ENCODE data around the gene NBAS.
A peak's percentile ranks its signal among the peaks of the same experiment; 100 is the strongest.
"Not testable (repeated sequence)": the region's sequence is repeated elsewhere in the genome, so short reads cannot be mapped to it uniquely, and the experiment has no call there.

Gene NBAS

DNA sequence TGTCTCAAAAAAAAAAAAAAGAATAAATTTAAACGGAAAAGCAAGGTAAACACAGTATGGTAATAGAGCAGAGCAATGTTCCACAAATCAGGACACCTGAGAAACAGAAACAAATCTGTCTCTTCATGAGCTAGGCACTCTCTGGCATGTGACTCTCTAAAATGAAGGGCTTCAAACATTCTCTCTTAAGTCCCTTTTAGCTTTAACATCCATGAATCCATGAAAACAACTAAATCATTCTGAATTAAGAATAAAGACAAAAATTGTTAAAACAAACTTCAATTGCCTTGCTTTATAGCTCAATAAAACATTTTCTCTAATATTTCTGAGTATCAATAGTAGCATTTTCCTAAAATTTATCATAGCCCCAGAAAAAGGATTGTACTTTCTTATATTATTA, 132.1 kb downstream of the NBAS start:
- DNase-seq (ENCODE audit: insufficient read length, low spot score): no peak
- FAIRE-seq: no peak

DNA sequence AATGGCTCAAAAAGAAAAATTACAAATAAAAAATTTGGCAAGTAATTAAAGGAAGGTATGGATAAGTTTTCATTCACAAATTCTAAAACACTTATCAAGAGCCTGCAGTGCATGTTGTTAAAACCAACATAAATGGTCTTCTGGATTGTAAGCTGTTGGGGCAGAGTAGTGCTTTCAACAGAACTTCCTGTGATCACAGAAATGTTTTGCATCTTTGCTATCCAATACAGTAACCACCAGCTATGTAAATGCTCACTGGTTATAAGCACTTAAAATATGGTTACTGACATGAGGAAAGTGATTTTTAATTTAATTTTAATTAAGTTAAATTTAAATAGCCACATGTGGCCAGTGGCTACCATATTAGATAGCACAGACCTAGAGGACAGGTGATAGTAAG, 133.1 kb downstream of the NBAS start:
- DNase-seq (ENCODE audit: insufficient read length, low spot score): no peak
- FAIRE-seq: peak; percentile 64

GRCh38 chr2:15426606-15427005, 134.5 kb downstream of the NBAS start:
- FAIRE-seq (no peak), DNase-seq (ENCODE audit: insufficient read length, low spot score) (no peak)

DNA sequence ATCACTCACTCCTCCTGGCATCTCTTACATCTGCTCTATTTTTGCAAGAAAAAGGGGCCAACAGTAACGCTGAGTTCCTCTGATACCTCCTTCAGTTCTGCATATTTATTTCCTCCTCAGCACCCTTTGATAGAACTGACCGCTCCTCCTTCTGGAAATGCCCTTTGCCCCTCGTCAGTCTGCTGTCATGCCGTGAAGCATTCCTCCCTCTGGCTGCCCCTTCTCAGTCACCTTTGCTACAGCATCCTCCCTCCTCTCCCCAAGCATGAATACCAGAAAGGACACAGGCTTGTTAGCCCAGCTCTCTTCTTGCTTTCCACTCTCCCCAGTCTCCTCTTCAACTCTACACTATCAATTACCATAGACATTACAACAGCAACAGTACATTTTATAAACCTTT, 135.4 kb downstream of the NBAS start:
- no peak for FAIRE-seq
- no peak for DNase-seq (ENCODE audit: insufficient read length, low spot score)

GRCh38 chr2:15421753-15422152, 139.4 kb downstream of the NBAS start:
- FAIRE-seq (no peak), DNase-seq (ENCODE audit: insufficient read length, low spot score) (no peak)

- DNase-seq (ENCODE audit: insufficient read length, low spot score): no peak
- FAIRE-seq: no peak
These were observed 145.4 kb downstream of the NBAS start for GRCh38 chr2:15415748-15416147.

GRCh38 chr2:15412779-15413178, 148.4 kb downstream of the NBAS start:
- FAIRE-seq: no peak
- DNase-seq (ENCODE audit: insufficient read length, low spot score): no peak

DNA sequence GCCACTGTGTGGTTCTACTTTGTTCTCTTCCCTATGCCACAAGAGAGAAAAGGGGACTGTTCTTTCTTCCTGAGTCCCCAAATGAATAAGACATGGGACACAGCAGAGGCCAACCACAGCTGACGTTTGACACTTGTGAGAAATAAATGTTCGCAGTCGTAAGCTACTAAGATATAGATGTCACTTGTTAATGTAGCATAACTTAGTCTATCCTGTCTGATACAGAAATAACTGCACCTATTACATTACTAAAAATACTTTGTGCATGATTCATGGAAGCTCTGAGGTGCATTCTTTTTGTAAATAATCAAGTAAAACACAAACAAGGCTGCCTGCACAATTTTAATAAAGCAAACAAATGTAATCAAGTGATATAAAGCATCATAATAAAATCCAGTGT, 148.8 kb downstream of the NBAS start:
- DNase-seq (ENCODE audit: insufficient read length, low spot score) (no peak), FAIRE-seq (no peak)

DNA sequence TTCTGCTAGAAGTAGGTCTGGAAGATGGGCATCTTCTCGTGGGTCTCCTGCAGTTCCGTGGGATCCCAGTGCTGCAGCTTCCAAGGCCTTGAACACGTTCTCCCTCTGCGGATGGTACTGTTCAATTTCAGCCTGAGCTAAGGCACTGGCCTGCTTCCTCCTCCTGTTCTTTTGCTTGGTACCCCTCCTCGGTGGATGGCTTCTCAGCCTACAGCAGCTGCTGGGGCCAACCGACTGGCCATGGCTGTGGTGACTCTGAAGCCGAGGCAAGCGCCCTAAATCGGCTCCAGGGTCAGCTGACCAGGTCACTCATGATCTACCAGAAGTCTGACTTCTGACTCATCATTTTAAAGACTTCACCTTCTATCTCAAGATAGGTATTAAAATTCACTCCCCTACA, 150.2 kb downstream of the NBAS start:
- DNase-seq (ENCODE audit: insufficient read length, low spot score) (no peak), FAIRE-seq (no peak)

DNA sequence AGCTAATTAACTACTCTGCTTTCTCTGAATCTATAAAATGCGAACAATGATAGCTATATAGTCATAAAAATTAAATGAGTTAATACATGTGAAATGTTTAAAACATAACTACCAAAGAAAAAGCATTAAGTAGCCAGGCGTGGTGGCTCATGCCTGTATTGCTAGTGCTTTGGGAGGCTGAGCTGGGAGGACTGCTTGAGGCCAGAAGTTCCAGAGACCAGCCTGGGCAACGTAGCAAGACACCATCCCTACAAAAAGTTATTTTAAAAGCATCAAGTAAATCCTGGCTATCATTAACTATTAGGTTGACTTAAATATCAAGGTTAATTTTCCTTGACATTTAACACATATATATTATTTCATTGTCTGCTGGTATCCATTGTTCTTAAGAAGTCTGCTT, 152.4 kb downstream of the NBAS start:
- FAIRE-seq (no peak), DNase-seq (ENCODE audit: insufficient read length, low spot score) (no peak)

GRCh38 chr2:15407666-15408065, 153.5 kb downstream of the NBAS start:
- FAIRE-seq: no peak

DNA sequence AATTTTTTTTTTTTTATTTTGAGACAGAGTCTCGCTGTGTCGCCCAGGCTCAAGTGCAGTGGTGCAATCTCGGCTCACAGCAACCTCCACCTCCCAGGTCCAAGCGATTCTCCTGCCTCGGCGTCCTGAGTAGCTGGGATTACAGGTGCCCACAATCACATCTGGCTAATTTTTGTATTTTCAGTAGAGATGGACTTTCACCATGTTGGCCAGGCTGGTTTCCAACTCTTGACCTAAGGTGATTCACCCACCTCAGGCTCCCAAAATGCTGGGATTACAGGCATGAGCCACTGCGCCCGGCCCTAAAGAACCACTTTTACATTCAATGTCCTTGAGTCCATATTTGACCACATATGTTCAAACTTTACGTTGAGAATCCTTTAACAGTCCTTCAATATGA, 156.6 kb downstream of the NBAS start:
- not testable (repeated sequence) for DNase-seq (ENCODE audit: insufficient read length, low spot score); FAIRE-seq

More at GRCh38 chr2:15407666-15408065, 153.5 kb downstream of the NBAS start:
- no peak for DNase-seq (ENCODE audit: insufficient read length, low spot score)

GRCh38 chr2:15400240-15400826, 160.8 kb downstream of the NBAS start:
- FAIRE-seq: no peak

DNA sequence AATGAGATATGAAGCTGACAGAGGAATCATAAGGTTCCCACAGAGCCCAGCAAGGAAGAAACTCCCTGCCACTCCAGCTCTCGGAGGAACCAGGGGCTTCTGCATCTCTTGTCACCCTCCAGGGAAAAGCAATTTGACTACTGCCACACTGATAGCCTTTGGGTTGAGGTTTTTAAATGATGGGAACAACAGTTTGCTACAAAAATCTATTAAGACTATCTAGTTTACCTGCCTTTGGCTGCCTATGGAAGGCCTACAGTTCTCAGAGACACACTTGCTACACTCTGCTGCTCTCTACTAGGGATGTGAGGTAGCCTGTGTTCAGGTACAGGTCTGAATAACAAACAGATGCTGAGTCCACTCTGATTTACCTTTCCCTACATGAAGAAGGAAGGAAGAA, 161.9 kb downstream of the NBAS start:
- no peak for FAIRE-seq
- no peak for DNase-seq (ENCODE audit: insufficient read length, low spot score)

More at GRCh38 chr2:15400240-15400826, 160.8 kb downstream of the NBAS start:
- DNase-seq (ENCODE audit: insufficient read length, low spot score): no peak

GRCh38 chr2:15391751-15392150, 169.4 kb downstream of the NBAS start:
- DNase-seq (ENCODE audit: insufficient read length, low spot score): no peak
- no peak for FAIRE-seq

DNA sequence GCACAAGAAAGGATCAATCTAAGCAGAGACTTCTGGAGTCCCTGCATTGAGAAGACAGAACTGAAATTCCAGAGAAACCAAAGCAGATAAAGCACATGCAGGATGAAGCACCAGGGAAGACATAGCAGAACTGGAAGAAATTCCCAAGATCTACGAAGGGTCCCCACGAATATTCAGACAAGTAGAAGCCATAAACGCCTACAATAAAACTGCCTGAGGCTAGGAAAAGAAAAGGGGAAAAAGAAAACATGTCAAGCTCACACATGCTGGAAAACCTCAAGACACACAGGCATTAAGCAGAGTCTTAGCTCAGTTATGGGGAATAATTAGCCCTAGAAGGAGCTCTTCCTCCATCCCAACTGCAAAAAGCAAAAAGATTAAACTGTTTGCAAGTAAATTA, 171.2 kb downstream of the NBAS start:
- DNase-seq (ENCODE audit: insufficient read length, low spot score): no peak
- FAIRE-seq: no peak

- no peak for DNase-seq (ENCODE audit: insufficient read length, low spot score)
- no peak for FAIRE-seq
These were observed 171.8 kb downstream of the NBAS start for GRCh38 chr2:15389326-15389700.

DNA sequence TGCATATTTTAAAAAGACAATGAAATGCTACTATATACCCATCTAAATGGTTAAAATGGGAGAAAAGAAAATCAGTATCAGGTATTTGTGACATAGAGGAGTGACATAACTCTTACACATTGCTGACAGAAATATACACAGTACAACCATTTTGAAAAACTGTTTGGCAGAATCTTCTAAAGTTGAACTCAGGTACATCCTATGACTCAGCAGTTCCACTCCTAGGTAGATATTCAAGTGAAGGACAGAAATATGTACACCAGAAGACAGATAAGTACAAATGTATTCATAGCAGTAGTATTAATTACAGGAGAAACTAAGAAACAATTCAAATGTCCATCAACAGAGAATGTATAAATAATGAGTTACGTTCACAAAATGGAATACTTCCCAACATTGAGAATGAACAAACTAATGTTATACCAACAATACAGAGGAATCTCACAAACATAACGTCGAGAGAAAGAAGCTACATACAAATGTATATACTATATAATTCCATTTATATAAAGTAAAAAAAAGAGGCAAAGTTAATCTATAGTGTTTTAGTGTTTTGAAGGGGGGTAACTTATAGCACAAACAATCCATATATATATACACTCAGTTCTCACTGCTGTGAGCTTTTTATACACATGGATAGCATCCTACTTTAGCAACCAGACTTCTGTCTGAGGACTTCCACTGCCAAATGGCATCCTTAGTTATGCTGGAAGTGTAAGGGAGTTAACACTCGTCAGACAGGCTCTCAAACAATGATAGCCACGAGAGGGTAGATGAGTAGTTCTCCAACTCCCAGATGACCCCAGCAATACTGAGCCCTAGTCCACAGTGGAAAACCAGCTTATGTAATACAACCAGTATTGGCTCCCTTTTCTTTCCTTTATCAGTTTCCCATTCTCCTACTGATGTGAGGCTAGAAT, 172.5 kb downstream of the NBAS start:
- FAIRE-seq: no peak
- no peak for DNase-seq (ENCODE audit: insufficient read length, low spot score)

DNA sequence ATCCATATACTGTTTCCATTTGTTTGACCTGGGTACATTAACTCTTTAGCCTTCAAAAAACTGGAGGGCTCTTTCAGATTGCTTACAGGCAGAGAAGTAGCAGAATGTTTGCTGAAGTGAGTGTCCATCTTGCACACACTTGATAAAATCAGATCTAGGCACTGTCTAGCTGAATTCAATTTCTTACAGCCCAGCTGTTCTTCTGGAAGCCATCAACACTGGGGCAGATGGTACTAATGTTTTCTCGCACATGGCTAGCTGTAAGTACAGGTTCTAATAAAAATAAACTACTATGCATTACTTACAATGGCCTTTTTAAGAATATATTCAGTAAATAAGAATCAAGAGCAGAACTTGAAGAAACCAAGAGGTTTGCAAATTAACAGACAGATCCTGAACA, 175.9 kb downstream of the NBAS start:
- DNase-seq (ENCODE audit: insufficient read length, low spot score): no peak

DNA sequence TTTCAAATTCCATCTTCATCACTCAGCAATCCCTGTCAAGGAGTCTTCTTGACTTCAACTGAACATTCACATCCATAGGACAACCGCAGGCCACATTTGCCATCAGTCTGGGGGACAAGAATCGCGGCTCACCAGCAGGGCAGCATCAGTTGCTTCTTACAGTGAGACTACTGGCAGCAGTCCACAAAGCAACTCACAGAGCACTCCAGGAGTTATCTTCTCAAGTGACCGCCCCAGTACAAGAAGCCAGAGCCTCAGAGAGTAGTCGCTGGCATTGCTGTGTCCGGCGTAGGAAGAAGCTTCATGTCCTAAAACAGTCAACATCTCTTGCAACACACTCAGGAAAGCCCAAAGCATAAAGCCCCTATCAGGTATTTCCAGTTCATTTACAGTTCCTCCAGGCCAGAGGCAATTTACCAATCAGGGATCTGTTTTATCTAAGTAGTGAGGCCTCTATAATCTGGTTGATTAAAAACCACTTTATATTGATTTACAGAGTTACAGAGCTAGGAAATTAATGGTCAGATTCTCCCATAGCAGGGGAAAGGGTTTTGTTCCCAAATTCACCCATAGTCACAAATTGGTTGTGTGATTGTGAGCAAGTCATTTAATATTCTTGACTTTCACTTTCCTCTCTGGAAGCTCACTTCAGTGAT, 177.3 kb downstream of the NBAS start:
- DNase-seq (ENCODE audit: insufficient read length, low spot score): no peak
- no peak for FAIRE-seq

More for the DNA sequence above, 175.9 kb downstream of the NBAS start:
- no peak for FAIRE-seq

GRCh38 chr2:15378148-15378908, 182.8 kb downstream of the NBAS start:
- FAIRE-seq: peak; percentile 89

More at GRCh38 chr2:15378148-15378908, 182.8 kb downstream of the NBAS start:
- DNase-seq (ENCODE audit: insufficient read length, low spot score): no peak
